Activated B cell treated with CpG ODN at 0.5 μM for 24 hours (primary cell): ENCODE measurements around the gene KHDRBS1. TPM values are rescaled to one million over a fixed set of nuclear protein-coding genes. Genes with fewer than 3 reads are reported as not detected.
A peak's percentile ranks its signal among the peaks of the same experiment; 100 is the strongest.
"Not testable (repeated sequence)": the region's sequence is repeated elsewhere in the genome, so short reads cannot be mapped to it uniquely, and the experiment has no call there.

Source experiments
- ATAC-seq: fragments of 200-7000 bp; cut with Tn5 transposase; one replicate; pipeline ENCODE4 v1.10.0; 2021; ENCODE audit warnings: low read depth, mild to moderate bottlenecking, moderate library complexity
- CTCF ChIA-PET: fragments of 350-600 bp; sonication (Branson Sonifier 250); formaldehyde crosslinking; loops from one replicate; lab custom pipeline; 2021; ENCODE audit warnings: antibody characterized with exemption; lab: Charles Lee
- POLR2A ChIA-PET: fragments of 350-600 bp; sonication (Branson Sonifier 250); formaldehyde crosslinking; loops from one replicate; lab custom pipeline; 2021; ENCODE audit warnings: antibody characterized with exemption; lab: Charles Lee
- DNase-seq: peaks from one replicate; pipeline ENCODE4 v3.0.0; 2022
- H3K27ac Mint-ChIP-seq: one replicate; pipeline ENCODE4 v1.8.0; 2020; ENCODE audit warnings: mixed read lengths
- H3K27me3 Mint-ChIP-seq: one replicate; pipeline ENCODE4 v1.8.0; 2021; ENCODE audit warnings: mixed read lengths
- H3K36me3 Mint-ChIP-seq: one replicate; pipeline ENCODE4 v1.8.0; 2021; ENCODE audit warnings: low read depth, mixed read lengths
- H3K4me1 Mint-ChIP-seq: one replicate; pipeline ENCODE4 v1.8.0; 2021; ENCODE audit warnings: mixed read lengths
- H3K4me3 Mint-ChIP-seq: one replicate; pipeline ENCODE4 v1.8.0; 2020; ENCODE audit warnings: mild to moderate bottlenecking, mixed read lengths
- H3K9me3 Mint-ChIP-seq: one replicate; pipeline ENCODE4 v1.8.0; 2020; ENCODE audit warnings: mixed read lengths
- CTCF ChIP-seq: fragments of 200-600 bp; IDR thresholded peaks from one replicate; pipeline ENCODE4 v1.8.0; 2022; ENCODE audit warnings: antibody characterized with exemption, mild to moderate bottlenecking
- intact Hi-C: fragments of 100-400 bp; cut with micrococcal nuclease; formaldehyde crosslinking; loops from one replicate; pipeline ENCODE4 v1.15.1; 2024
- total RNA-seq: library from RNA; stranded (reverse); gene quantifications from 2 replicates; pipeline ENCODE4 v1.2.3, GENCODE V29; 2022

The KHDRBS1 gene
- total RNA-seq, 1 donor from 2014 or later: 152 TPM

DNA sequence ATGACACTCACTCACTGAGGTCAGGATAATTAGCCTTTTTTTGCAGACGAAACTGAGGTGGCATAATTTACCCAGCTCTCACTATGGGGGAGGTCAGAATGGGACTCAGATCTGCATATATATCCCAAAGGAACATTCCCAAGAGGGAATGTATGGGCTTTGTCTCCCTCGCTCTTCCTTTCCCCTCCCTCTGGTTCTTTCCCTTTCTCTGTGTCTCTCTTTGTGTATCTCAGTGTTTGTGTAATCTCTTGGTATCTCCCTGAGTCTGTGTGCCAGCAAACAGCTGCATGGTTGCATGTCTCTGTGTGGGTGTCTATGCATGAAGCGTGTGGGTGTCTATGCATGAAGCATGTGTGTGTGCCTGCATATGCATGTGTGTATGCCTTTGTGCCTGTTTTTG lies 63.8 kb downstream of the KHDRBS1 start:
- DNase-seq: no peak
- no peak for TF ChIP-seq CTCF
- intact Hi-C loops: no loop called here
- POLR2A ChIA-PET: no interaction called here
- no peak for ATAC-seq
- CTCF ChIA-PET: no interaction called here
- H3K27me3 Mint-ChIP-seq: no peaks in the 10 kb centered on the region
- H3K9me3 Mint-ChIP-seq: no peaks in the 10 kb centered on the region
- H3K4me1 Mint-ChIP-seq: peaks cover 34% of the 10 kb centered on the region
- H3K4me3 Mint-ChIP-seq: no peak overlapping the region
- H3K36me3 Mint-ChIP-seq: peaks cover 60% of the 10 kb centered on the region
- no peak overlapping the region for H3K27ac Mint-ChIP-seq

DNA sequence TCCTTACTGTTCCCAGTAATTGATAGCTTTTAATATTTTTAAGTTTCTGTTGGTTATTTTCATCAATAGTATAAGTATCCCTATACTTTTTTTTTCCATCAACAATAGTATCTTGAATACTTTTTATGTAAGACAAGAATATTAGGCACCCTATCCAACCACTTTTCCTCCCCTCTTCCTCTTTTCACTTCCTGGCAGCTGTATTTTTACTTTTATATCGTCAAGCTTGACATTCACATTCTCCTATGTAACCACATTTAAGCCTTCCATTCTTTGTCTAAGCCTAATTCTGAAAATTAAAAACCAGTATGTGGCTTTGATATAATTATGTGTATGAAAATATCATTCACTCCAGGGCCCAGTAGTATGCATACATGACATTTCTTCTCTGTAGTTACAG lies 68.4 kb downstream of the KHDRBS1 start:
- TF ChIP-seq CTCF: no peak
- peak overlapping the region; percentile 26 for H3K4me3 Mint-ChIP-seq
- CTCF ChIA-PET: interaction anchor here (1.1 to 1.2 kb wide), 2 partner anchors 9 to 26 kb away, joined by 4 to 6 read pairs; partner anchors contain the start of genes KPNA6 and TMEM39B
- intact Hi-C loops: no loop called here
- ATAC-seq (no peak), DNase-seq (no peak)
- H3K27ac Mint-ChIP-seq: peak overlapping the region; percentile 77
- peaks cover 55% of the 10 kb centered on the region for H3K36me3 Mint-ChIP-seq
- H3K27me3 Mint-ChIP-seq: no peaks in the 10 kb centered on the region
- peaks cover 18% of the 10 kb centered on the region for H3K4me1 Mint-ChIP-seq
- POLR2A ChIA-PET: interaction anchor here (0.5 to 1.8 kb wide), 5 partner anchors 9 to 439 kb away, joined by 3 to 14 read pairs (median 4); partner anchors contain the start of genes KPNA6 and TMEM39B
- no peaks in the 10 kb centered on the region for H3K9me3 Mint-ChIP-seq

DNA sequence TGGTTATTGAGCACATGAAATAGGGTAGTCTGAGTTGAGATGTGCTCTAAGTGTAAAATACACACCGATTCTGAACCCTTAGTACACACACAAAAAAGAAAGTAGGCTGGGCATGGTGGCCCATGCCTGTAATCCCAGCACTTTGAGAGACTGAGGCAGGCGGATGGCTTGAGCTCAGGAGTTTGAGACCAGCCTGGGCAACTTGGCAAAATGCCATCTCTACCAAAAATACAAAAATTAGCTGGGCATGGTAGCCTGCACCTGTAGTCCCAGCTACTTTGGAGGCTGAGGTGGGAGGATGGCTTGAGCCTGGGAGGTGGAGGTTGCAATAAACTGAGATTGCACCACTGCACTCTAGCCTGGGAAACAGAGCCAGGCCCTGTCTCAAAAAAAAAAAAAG lies 72.7 kb downstream of the KHDRBS1 start:
- H3K4me3 Mint-ChIP-seq, POLR2A ChIA-PET, H3K9me3 Mint-ChIP-seq, intact Hi-C loops, ATAC-seq, CTCF ChIA-PET, DNase-seq, H3K27me3 Mint-ChIP-seq, H3K27ac Mint-ChIP-seq: not testable (repeated sequence)
- Mint-ChIP-seq H3K4me1 (peaks cover 12% of the 10 kb centered on the region), H3K36me3 (peaks cover 43% of the 10 kb centered on the region)

DNA sequence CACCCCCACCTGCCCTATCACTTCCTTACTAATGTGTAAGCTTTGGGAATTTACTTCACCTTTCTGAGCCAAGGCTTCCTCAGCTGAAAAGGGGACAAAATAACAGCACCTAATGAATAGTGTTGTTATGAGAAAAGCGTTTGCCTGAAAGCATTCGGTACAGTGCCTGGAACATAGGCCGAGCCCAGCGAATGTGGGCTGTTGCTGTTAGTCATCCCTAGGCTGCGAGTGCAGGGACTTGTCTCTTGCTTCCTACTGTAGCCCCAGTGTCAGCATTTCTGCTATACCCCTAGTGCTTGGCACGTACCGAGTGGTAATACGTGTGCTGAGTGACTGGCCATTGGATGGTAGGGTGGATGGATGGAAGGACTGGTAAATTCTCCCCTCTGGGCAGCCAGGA lies 77.5 kb downstream of the KHDRBS1 start:
- POLR2A ChIA-PET: no interaction called here

DNA sequence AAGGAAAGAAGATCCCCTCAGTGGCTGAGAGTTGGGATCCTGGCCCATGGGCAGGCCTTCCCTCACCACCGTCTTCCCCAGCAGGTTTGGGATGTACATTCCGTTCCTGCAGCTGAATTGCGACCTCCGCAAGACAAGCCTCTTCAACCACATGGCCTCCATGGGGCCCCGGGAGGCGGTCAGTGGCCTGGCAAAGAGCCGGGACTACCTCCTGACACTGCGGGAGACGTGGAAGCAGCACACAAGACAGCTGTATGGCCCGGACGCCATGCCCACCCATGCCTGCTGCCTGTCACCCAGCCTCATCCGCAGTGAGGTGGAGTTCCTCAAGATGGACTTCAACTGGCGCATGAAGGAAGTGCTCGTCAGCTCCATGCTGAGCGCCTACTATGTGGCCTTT lies 77.9 kb downstream of the KHDRBS1 start:
- Mint-ChIP-seq H3K4me3 (no peak overlapping the region), H3K9me3 (no peaks in the 10 kb centered on the region), H3K27ac (no peak overlapping the region), H3K27me3 (no peaks in the 10 kb centered on the region), H3K36me3 (peaks cover 51% of the 10 kb centered on the region), H3K4me1 (no peaks in the 10 kb centered on the region)
- no peak for ATAC-seq
- POLR2A ChIA-PET: no interaction called here
- DNase-seq: no peak
- no peak for TF ChIP-seq CTCF
- CTCF ChIA-PET: no interaction called here
- intact Hi-C loops: no loop called here

More for the DNA sequence above, 77.5 kb downstream of the KHDRBS1 start:
- Mint-ChIP-seq H3K4me1 (no peaks in the 10 kb centered on the region), H3K27ac (no peak overlapping the region), H3K4me3 (no peak overlapping the region), H3K27me3 (no peaks in the 10 kb centered on the region), H3K36me3 (peaks cover 53% of the 10 kb centered on the region), H3K9me3 (no peaks in the 10 kb centered on the region)
- ATAC-seq (no peak), DNase-seq (no peak)
- CTCF ChIA-PET: no interaction called here
- intact Hi-C loops: no loop called here
- TF ChIP-seq CTCF: no peak

Other genes with a start within 250 kb of the KHDRBS1 start
- 6.3 and 6.5 TPM in 2 replicates for gene ADGRB2, start 249.5 kb upstream of the KHDRBS1 start, total RNA-seq
- not detected in 2 replicates for gene SPOCD1, start 197.8 kb upstream of the KHDRBS1 start, total RNA-seq
- gene PTP4A2, start 75.5 kb upstream of the KHDRBS1 start, total RNA-seq: 249 and 275 TPM in 2 replicates
- gene TMEM39B, start 59.1 kb downstream of the KHDRBS1 start, total RNA-seq: 23.1 and 23.8 TPM in 2 replicates
- gene KPNA6, start 94.2 kb downstream of the KHDRBS1 start, total RNA-seq: 58.7 and 60.3 TPM in 2 replicates
- 52.0 and 54.1 TPM in 2 replicates for gene TXLNA, start 165.8 kb downstream of the KHDRBS1 start, total RNA-seq
- 50.4 and 56.9 TPM in 2 replicates for gene CCDC28B, start 186.7 kb downstream of the KHDRBS1 start, total RNA-seq
- 3.5 and 4.2 TPM in 2 replicates for gene IQCC, start 191.8 kb downstream of the KHDRBS1 start, total RNA-seq
- gene DCDC2B, start 195.2 kb downstream of the KHDRBS1 start, total RNA-seq: not detected in 2 replicates
- 31.8 and 35.5 TPM in 2 replicates for gene TMEM234, start 208.5 kb downstream of the KHDRBS1 start, total RNA-seq
- gene EIF3I, start 208.5 kb downstream of the KHDRBS1 start, total RNA-seq: 196 and 213 TPM in 2 replicates
- gene FAM167B, start 233.4 kb downstream of the KHDRBS1 start, total RNA-seq: 1.2 and 1.4 TPM in 2 replicates
- 16.6 and 16.8 TPM in 2 replicates for gene LCK, start 237.4 kb downstream of the KHDRBS1 start, total RNA-seq